GM12878 (cell line): ENCODE data around the gene ATAD3A.
"Not testable (repeated sequence)": the region's sequence is repeated elsewhere in the genome, so short reads cannot be mapped to it uniquely, and the experiment has no call there.

Source experiments
- EZH2 ChIP-seq: IDR thresholded peaks from 2 replicates; pipeline ENCODE4 v1.6.1; 2012; ENCODE audit warnings: low read depth, mild to moderate bottlenecking, control low read depth, inconsistent platforms, low read length, borderline replicate concordance; ENCODE audit not compliant: control insufficient read depth
- NFIC ChIP-seq: IDR thresholded peaks from 2 replicates; pipeline ENCODE4 v1.6.1; 2012; ENCODE audit warnings: low read depth, mild to moderate bottlenecking, inconsistent platforms, low read length, moderate library complexity
- SIN3A ChIP-seq: IDR thresholded peaks from 2 replicates; pipeline ENCODE4 v1.6.1; 2012; ENCODE audit warnings: low read depth, low read length, improper control_type of control experiment
- ZBTB11 ChIP-seq: fragments of 450-650 bp; formaldehyde crosslinking; IDR thresholded peaks from 2 replicates; pipeline ENCODE4 v1.5.0; 2022; ENCODE audit warnings: mild to moderate bottlenecking, missing genetic modification characterization
- TF ChIP-seq, protein P1 (sequence below), 3 experiments: IDR thresholded peaks in 2 of 3; conservative IDR thresholded peaks in 1 of 3; 2 replicates each; pipeline ENCODE4 v1.5.1; 2011; ENCODE audit warnings: low read depth in 3 of 3, low read length in 3 of 3, mild to moderate bottlenecking in 3 of 3, control low read depth in 2 of 3, moderate library complexity in 2 of 3, inconsistent platforms in 1 of 3, mixed read lengths in 1 of 3; ENCODE audit not compliant: control insufficient read depth in 2 of 3, insufficient read depth in 1 of 3; ENCODE audit errors: extremely low read depth in 1 of 3

GRCh38 chr1:1476011-1476410 lies 36.0 kb upstream of the ATAD3A start:
- TF ChIP-seq SIN3A; NFIC; ZBTB11 (CRISPR knock-in tag); EZH2: not testable (repeated sequence)
- TF ChIP-seq, protein P1, sequence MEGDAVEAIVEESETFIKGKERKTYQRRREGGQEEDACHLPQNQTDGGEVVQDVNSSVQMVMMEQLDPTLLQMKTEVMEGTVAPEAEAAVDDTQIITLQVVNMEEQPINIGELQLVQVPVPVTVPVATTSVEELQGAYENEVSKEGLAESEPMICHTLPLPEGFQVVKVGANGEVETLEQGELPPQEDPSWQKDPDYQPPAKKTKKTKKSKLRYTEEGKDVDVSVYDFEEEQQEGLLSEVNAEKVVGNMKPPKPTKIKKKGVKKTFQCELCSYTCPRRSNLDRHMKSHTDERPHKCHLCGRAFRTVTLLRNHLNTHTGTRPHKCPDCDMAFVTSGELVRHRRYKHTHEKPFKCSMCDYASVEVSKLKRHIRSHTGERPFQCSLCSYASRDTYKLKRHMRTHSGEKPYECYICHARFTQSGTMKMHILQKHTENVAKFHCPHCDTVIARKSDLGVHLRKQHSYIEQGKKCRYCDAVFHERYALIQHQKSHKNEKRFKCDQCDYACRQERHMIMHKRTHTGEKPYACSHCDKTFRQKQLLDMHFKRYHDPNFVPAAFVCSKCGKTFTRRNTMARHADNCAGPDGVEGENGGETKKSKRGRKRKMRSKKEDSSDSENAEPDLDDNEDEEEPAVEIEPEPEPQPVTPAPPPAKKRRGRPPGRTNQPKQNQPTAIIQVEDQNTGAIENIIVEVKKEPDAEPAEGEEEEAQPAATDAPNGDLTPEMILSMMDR (IDR thresholded peaks at IDR 0.05 in 2 of 3, conservative IDR thresholded peaks at IDR 0.05 in 1 of 3; ENCODE audit: control insufficient read depth in 2 of 3, extremely low read depth in 1 of 3, insufficient read depth in 1 of 3, low read depth in 3 of 3, low read length in 3 of 3) = not testable (repeated sequence)
